GM18499 (cell line): ENCODE measurements around the gene STARD9.

Source experiments
- ATAC-seq: cut with Tn5 transposase; IDR thresholded peaks from one replicate; pipeline ENCODE4 v1.9.1; 2021; ENCODE audit warnings: moderate number of reproducible peaks; ENCODE audit not compliant: insufficient read depth, unreplicated experiment

Gene STARD9

DNA sequence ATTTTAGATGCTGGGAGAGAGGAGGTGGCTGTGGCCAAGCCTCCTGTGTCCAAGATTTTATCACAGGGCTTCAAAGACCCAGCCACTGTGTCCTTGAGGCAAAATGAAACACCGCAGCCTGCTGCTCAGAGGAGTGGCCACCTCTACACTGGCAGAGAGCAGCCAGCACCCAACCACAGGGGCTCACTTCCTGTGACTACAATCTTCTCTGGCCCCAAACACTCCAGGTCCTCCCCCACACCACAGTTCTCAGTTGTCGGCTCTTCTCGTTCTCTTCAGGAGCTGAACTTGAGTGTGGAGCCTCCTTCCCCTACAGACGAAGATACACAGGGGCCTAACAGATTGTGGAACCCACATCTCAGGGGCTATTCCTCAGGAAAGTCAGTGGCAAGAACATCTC is 115.9 kb downstream of the STARD9 start:
- no peak for ATAC-seq

DNA sequence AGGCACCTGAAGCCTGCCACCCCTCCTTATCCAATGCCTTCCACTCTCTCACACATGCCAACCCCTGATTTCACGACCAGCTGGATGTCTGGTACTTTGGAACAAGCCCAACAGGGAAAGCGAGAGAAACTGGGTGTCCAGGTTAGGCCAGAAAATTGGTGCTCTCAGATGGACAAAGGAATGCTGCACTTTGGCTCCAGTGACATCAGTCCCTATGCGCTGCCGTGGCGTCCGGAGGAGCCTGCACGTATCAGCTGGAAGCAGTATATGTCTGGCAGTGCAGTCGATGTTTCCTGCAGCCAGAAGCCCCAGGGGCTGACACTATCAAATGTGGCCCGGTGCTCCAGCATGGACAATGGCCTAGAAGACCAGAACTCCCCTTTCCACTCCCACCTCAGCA is 116.4 kb downstream of the STARD9 start:
- no peak for ATAC-seq

DNA sequence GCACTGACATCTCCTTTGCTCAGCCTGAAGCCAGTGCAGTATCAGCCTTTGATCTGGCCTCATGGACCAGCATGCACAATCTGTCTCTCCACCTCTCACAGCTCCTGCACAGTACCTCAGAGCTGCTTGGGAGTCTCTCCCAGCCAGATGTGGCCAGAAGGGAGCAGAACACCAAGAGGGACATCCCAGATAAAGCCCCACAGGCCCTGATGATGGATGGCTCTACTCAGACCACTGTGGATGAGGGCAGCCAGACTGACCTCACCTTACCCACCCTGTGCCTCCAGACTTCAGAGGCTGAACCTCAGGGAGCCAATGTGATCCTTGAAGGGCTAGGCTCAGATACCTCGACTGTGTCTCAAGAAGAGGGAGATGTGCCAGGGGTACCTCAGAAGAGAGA is 117.1 kb downstream of the STARD9 start:
- no peak for ATAC-seq

DNA sequence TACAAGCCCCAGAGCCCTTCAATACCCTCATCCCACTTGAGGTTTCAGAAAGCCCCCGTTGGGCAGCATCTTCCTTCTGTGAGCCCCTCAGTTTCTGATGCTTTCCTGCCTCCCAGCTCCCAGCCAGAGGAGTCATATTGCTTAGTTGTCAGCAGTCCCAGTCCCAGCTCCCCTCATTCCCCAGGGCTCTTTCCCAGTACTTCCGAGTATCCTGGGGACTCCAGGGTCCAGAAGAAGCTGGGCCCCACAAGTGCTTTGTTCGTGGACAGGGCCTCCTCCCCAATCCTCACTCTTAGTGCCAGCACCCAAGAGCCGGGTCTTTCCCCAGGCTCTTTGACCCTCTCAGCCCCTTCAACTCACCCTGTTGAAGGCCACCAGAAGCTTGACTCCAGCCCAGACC is 117.6 kb downstream of the STARD9 start:
- no peak for ATAC-seq

DNA sequence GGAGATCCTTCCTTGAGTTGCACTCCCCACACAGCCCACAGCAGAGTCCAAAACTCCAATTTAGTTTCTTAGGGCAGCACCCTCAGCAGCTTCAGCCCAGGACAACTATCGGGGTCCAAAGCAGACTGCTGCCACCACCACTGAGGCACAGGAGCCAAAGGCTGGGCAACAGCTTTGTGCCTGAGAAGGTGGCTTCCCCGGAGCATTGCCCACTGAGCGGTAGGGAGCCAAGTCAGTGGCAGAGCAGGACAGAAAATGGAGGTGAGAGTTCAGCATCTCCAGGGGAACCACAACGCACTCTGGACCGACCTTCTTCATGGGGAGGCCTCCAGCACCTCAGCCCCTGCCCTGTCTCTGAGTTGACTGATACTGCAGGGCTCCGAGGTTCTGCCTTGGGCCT is 118.1 kb downstream of the STARD9 start:
- no peak for ATAC-seq

DNA sequence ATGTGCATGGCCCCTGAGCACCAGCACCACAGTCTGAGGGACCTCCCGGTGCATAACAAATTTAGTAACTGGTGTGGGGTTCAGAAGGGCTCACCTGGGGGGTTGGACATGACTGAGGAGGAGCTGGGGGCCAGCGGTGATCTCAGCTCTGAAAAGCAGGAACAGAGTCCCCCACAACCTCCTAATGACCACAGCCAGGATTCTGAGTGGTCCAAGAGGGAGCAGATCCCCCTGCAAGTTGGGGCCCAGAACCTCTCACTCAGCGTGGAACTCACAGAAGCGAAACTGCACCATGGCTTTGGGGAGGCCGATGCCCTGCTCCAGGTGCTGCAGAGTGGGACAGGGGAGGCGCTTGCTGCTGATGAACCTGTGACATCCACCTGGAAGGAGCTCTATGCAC is 118.5 kb downstream of the STARD9 start:
- ATAC-seq: no peak

DNA sequence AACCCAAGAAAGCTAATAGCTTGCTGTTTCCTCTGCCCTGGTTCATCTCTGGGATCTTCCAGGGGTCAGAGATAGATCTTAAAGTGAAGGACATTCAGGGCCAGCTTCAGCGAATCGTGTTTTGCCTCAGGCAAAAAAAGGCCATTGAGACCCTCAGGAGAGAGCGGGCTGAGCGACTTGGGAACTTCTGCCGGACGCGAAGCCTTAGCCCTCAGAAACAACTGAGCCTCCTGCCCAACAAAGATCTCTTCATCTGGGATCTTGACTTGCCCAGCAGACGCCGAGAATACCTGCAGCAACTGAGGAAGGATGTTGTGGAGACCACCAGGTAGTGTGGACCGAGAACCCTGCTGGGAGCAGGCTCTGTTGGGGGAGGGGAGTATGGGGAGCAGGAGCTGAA is 119.0 kb downstream of the STARD9 start:
- no peak for ATAC-seq

DNA sequence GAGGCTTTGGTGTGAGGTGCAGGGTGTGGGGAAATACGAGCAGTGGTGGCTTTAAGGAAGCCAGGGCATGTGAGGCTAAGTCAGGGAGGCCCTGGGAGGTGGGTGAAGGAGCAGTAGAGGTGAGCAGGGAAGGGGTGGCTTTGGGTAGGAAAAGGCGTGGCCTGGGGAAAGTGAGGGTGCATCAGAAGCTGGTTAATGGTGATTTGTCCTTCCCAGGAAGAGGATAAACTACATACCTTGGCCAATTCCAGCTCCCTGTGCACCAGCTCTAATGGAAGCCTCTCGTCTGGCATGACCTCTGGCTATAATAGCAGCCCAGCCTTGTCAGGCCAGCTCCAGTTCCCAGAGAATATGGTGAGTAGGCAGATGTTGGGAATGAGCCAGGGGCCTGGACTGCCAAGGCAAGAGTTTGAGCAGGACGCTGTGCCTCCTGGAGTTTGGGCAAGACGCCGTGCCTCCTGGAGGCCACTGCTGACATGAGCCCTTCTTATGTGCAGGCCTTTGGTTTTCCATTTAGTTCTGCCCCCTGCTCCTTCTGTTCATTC is 120.2 kb downstream of the STARD9 start:
- ATAC-seq: no peak

DNA sequence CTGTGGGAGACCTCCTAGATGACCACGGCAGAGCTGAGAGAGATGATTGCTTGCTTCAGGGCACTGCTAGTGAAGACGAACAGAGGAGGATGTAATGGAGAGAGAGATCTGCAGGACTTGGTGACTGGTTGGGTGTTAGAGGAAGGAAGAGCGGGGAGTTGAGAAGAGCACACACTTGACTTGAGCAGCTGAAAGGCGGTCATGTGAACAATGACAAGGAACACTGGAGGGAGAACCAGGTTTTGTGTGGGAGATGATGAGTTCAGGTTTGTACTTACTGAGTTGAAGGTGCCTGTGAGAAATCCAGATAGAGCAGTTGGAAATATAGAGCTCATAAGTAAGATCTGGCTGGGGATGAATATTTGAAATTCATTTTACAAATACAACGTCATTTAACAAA is 121.2 kb downstream of the STARD9 start:
- no peak for ATAC-seq

DNA sequence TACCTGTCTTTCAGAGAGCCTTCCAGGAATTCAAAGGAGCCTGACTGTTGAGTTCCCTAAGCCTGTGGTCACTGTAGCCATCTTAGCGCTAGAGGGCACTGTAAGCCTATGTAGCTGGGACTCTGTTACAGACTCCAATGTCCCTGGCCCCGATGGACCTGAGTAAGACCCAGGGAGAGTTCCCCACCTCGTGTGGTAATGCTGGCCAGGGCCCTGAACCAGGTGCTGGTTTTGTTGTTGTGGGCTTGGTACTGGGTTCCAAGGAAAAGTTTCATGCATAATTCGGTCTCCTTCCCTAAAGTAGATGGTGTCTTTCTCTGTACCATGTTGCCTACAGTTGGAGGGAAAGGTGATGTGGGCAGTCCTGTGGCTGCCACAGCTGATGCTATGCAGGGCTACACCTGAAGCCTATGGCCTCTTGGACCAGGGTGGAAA is 129.1 kb downstream of the STARD9 start:
- no peak for ATAC-seq

DNA sequence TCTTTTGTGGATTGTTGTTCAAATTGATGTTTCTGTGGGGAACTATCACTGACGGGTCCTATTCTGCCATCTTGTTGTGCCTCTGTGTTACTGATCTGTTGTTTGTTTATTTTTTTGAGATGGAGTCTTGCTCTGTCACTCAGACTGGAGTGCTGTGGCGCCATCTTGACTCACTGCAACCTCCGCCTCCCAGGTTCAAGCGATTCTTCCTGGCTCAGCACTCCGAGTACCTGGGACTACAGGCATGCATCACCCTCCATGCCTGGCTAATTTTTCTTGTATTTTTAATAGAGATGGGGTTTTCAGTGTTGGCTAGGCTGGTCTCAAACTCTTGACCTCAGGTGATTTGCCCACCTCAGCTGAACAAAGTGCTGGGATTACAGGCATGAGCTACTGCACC is 129.9 kb downstream of the STARD9 start:
- ATAC-seq: no peak

DNA sequence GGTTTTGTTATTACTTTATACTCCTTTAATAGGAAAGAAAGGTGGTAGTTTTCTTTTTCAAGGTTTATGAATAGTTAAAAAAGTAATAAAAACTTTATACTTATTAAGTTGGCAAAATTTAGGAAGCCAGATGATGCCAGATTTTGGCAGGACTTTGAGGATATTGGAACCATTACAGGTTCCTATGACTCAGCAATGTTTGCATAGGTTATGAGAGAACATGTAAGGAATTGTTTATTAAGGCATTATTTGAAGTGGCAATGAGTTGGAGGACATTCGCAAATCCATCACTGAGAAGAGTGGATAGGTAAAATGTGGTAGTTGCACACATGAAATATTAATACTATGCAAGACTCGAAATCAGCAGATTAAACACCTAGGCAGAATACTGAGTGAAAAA is 131.7 kb downstream of the STARD9 start:
- no peak for ATAC-seq

DNA sequence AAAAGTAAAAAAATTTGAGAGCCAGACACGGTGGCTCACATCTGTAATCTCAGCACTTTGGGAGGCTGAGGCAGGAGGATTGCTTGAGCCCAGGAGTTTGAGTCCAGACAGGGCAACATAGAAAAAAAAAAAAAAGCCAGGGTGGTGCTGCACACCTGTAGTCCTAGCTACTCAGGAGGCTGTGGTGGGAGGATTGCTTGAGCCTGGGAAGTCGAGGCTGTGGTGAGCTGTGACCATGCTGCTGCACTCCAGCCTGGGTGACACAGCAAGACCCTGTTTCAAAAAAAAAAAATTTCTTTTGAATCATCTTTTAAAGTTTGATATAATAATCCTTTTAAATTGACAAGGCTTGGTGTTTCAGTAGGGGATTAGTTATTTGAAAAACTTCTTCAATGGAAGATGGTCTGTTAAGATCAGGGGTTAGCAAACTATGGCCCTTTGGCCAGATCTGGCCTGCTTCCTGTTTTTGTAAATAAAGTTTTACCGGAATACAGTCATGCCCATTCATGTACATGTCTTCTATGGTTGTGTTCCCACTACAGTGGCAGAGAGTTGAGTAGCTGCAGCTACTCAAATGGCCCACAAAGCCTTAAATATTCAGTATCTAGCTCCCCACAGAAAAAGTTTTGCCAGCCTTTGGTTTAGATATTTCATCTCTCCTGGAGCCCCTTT is 132.6 kb downstream of the STARD9 start:
- ATAC-seq: no peak

DNA sequence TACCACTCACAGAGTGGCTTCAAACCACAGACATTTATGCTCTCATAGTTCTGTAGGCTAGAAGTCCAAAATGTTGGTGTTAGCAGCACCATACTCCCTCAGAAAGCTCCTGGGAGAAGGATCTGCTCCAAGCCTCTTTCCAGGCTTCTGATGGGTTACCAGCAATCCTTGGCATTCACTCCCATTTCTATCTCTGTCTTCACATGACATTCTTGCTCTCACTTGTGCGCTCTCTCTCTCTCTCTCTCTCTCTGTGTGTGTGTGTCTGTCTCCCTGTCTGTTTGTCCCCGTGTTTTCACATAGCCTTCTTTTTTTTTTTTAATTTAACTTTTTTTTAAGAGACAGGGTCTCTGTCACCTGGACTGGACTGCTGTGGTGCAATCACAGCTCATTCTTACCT is 135.3 kb downstream of the STARD9 start:
- ATAC-seq: no peak

DNA sequence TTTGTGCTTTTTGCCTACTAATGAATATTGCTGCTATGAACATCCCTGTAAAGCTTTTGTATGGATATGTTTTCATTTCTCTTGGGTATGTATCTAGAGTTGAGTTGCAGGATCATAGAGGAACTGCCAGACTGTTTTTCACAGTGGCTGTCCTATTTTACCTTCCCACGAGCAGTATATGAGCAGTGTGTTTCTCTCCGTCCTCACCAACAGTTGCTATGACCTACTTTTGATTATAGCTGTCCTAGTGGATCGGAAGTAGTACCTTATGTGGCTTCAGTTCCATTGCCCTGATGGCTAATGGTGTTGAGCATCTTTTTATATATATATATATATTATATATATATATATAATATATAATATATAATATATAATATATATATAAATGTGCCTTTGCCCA is 136.3 kb downstream of the STARD9 start:
- no peak for ATAC-seq

DNA sequence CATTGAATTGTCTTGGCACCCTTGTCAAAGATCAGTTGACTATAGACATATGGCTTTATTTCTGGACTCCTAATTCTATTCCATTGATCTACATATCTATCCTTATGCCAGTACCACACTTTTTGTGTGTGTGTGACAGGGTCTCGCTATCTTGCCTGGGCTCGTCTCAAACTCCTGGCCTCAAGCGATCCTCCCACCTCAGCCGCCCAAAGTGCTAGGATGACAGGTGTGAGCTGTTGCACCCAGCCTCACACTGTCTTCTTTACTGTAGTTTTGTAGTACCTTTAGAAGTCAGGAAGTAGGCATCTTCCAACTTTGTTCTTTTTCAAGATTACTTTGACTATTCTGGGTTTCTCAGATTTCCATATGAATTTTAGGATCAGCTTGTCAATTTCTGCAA is 137.2 kb downstream of the STARD9 start:
- no peak for ATAC-seq

DNA sequence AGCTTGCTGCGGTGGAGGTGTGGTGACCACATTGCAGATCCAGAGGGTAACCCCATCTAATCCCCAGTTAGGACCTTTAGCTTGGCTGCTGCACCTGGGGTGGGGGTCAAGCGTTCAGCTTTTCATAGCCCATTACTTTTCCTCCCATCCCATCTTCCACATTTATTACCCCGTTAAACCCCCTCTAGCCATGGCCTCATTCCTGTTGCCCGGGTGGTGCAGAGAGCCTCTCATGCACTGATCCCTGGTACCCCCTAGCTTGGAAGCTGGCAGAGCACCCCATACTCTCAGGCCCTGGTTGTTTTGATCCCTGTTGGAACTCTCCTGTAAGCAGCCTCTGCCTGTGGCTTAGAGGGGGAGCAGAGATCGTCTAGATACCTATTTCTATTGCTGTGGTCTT is 140.7 kb downstream of the STARD9 start:
- no peak for ATAC-seq

DNA sequence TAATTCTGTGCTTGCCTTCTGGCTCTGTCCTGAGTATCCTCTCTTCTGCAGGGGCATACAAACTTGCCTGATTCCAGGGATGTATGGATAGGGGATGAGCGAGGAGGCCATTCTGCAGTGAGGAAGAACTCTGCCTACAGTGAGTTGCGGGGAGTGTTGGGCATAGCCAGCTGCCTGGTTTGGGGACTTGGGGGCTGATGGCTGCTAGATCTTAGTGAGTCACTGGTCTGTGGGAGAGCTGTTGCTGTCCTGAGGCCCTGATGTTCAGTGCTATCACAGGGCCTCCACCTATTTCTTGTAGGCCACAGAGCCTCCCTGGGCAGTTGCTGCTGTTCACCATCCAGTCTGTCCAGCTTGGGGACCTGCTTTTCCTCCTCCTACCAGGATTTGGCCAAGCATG is 141.2 kb downstream of the STARD9 start:
- no peak for ATAC-seq

DNA sequence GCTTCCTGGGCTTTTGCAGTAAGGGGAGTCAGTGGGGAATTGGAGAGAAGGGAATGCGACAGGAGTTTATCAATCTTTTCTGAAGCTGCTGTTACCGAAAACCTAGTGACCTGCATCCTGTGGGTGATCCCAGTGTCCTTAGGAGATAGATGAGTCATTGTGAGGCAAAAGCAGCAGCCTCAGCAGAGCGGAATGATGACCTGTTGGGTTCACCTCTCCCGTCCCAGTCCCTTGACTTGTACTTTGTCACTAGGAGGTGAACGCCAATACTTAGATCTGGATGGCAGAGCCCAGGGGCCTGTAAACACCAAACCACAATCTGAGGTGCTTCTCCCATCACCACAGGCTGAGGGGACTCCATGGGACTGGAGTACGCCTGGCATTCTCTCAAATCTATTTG is 143.6 kb downstream of the STARD9 start:
- ATAC-seq: no peak

DNA sequence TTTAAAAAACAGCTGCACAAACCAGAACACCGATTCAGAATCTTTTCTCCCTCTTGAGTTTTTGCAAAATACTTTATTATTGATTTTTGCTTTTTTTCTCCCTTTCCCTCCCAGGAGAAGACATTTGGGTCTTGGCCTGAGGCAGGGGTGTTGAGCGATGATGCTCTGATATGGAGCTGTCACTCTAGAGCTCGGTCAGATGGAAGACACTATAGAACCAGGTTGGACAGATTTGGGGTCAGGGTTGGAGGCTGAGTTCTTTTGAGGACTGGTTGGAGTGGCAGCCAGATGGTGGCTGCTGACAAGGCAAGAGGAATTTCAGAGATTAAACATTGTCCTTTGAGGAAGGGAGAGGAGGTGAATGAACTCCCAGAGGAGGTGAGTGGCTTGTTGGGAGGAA is 144.7 kb downstream of the STARD9 start:
- no peak for ATAC-seq

DNA sequence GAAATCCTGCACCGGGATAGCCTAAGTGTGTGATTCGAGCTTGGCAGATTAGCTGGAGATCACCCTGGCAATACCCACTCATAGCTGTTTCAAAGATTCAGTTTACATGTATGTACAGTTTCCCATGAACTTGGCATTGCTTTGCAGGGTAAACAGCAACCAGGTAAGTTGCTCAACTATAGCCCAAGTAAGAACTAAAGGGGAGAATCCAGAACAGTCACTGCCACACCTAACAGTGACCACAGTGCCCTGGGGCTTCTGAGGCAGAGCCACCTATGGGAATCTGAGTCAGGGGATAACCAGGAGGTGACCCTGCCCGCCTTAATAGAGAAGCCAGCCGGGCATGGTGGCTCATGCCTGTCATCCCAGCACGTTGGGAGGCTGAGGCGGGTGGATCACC is 145.6 kb downstream of the STARD9 start:
- no peak for ATAC-seq

DNA sequence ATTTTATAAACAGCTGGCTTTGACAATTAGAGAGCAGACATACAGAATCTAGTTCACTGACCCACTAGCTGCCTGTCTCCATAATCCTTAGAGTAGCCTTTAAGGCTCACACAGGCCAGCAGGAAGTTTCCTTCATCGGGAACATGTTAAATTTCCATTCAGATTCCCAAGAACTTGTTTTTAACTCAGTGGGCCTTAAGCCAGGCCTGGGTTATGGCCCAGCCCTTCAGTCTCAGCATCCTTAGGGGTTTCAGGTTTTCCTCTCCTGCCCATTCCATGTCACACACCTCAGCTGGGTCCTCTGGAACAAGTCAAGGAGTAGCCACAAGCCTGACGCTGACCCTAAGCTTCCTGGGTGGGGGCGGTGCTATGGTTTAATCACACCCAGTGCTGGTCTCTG is 146.5 kb downstream of the STARD9 start:
- no peak for ATAC-seq

DNA sequence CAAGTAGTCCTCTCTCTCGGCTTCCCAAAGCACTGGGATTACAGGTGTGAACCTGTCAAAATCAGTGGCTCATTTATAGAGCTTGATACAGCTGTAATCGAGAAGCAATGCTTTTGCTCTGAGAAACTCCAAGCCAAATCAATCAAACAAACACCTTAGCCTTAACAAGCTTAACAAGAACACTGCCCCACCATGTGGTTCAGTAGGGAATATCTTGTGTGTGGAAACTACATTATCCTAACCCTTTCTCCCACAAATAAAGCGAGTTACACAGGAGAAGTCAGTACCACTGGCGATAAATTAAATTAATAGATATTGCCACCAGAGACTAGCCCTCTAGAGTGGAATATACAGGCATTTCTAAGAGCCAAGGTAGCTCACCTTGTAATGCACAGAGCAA is 147.7 kb downstream of the STARD9 start:
- ATAC-seq: no peak
